ENCODE measurements around the gene CTSD.

GRCh38 chr11:1805525-1805924 lies 41.8 kb upstream of the CTSD start:
- no peak for TF ChIP-seq CTCF (IDR thresholded peaks at IDR 0.05)
- TF ChIP-seq MXI1 (IDR thresholded peaks at IDR 0.05; ENCODE audit: low read depth, low read length) = no peak
- TF ChIP-seq NFIC (IDR thresholded peaks at IDR 0.05; ENCODE audit: borderline replicate concordance) = no peak
- TF ChIP-seq USF2 (IDR thresholded peaks at IDR 0.05; ENCODE audit: borderline replicate concordance, low read depth, low read length) = no peak
